Dedifferentiated amniotic fluid mesenchymal stem cell (primary cell): ENCODE measurements around the gene RASA3.
"Not testable (repeated sequence)": the region's sequence is repeated elsewhere in the genome, so short reads cannot be mapped to it uniquely, and the experiment has no call there.

ENCODE experiments used
- DNase-seq: peaks from one replicate; pipeline ENCODE4 v3.0.0-alpha.2; 2016; ENCODE audit errors: extremely low spot score

The RASA3 gene

DNA sequence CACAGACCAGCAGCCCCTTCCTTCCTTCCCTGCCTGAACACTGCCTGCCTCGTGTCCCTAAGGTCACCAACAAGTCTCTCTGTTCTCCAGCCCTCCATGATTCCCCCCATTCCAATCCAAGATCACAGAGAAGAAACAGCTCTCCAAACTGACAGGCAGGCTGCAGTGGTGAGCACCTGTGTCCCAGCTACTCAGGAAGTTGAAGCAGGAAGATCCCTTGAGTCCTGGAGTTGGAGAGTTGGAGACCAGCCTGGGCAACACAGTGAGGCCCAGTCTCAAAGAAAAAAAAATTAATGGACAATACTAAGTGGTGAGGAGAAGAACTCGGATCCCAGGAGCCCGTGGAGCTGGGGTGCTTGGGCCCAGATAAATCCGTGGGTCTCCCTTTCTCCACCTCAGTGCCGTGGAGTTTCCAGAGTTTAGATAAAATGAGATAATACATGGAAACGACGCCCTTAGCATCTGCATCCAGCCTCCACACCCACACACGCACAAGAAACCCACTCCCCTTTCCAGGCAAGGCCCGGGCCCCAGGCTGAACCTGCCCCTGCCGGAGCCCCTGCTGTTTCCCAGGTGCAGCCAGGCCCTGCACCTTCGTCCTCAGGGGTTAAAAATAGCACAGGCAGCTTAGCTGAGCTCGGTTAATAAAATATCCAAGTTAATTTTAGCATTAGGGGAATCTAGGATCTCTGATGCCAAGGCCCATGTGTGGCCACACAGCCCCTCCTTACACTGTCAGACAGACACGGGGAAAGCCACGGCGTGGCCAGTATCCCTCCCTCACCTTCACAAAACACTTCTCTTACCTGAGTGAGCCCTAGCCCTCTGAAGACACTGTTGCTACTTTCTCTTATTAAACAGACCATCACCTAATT, 4.7 kb downstream of the RASA3 start:
- DNase-seq, result no peak

DNA sequence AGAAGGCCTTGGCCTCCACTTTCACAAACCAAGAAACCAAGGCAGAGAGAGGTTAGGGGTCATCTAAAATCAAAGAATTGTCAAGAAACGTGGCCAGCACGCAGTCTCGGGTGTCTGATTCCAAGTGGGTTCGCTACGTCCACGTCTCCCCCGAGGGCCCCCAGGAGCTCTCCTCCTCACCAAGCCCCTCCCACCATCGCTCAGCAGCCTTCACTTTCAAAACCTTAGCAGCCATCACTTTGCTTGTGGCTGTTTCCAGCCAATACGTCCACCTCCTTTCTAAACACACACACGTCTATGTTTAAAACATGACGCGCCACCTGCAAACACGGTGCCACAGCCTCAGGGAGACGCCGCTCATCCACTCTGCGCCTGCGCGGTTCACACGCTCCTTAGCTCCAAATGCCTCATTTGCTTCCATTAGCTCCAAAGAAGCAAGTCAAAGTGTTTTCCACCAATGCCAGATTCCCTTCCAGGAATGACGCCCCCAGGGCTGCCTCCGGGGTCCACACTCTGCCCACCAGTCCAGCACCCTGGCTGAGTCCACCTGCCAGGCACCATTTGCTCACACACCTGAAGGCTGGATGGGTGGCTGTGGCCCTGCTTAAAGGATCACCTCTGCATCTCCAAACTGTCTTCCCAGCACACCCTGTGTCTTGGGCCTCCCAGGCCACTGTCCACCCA, 5.5 kb downstream of the RASA3 start:
- no peak for DNase-seq

- not testable (repeated sequence) for DNase-seq
These were observed 6.3 kb downstream of the RASA3 start for GRCh38 chr13:114126086-114126485.

DNA sequence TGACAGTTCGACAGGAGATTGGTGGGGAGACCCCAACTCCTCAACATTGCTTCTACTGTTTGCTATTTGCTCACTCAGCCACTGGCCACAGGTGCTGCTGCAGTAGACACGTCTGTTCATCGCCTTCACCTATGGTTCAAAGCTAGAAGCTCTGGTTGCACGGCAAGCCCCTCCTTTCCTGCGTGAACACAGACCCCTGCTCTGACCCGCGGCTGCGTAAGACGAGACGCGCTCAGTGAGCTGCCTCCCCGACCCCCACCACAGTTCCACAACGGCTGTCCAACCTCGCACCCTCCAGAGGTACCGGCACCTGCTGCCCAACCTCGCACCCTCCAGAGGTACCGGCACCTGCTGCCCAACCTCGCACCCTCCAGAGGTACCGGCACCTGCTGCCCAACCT, 6.8 kb downstream of the RASA3 start:
- no peak for DNase-seq

- DNase-seq, result no peak
These were observed 7.5 kb downstream of the RASA3 start for GRCh38 chr13:114124921-114125320.

DNA sequence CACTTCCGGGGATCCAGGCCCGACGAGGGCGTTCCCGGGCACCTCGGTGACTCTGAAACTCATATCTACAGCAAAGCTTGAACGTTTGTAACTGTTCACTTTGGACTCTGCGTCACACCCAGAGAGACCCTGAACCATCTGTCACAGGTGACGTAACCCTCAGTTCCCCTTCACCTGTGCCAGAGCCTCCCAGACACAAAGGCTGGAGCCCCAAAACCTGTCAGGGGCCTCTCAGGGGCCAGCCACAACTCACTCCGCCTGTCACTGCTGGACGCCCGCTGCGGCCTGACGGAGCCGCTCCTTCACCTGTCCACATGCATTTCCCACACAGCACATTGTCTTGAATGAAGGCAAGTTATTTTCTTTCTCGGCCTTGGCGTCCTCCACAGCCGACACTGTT, 8.0 kb downstream of the RASA3 start:
- DNase-seq, result no peak

DNA sequence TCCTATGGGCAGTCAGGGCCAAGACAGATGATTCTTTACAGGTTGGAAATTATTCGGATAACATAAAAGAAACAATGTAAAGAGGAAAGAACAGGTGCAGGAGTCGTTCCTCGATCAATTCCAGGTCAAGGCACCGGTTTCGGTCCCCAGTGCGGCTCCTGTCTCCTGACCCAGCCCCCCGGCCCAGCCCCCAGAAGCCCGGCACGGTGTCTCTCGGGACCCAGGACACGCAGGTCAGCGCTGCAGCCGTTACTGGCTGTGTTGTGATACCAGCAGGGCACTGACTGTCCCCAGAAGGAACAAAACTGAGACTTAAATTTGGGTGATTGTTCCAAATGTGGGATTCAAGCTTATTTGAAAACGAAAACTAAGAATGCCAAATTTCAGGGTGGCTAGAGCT, 8.5 kb downstream of the RASA3 start:
- no peak for DNase-seq

GRCh38 chr13:114123448-114123847, 9.0 kb downstream of the RASA3 start:
- DNase-seq, result no peak

GRCh38 chr13:114122591-114123211, 9.7 kb downstream of the RASA3 start:
- no peak for DNase-seq

DNA sequence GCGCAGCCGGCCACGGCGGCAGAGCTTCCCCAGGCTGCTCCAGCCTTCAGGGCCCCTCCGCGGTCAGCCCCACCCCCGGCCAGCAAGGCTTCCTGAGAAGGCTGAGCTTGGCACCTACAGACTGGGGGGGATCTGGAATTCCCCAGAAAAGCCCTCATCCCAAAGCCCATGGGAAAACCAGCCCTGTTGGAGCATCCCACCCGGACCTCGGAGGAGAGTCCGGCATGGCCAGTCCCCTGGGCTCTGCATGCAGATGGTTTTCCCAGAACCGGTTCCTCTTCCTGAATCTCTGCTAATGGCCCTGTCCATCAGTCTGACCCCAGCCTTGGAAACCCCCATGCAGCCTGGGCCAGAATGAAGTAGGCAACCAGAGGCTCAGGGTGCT, 10.3 kb downstream of the RASA3 start:
- DNase-seq, result no peak

DNA sequence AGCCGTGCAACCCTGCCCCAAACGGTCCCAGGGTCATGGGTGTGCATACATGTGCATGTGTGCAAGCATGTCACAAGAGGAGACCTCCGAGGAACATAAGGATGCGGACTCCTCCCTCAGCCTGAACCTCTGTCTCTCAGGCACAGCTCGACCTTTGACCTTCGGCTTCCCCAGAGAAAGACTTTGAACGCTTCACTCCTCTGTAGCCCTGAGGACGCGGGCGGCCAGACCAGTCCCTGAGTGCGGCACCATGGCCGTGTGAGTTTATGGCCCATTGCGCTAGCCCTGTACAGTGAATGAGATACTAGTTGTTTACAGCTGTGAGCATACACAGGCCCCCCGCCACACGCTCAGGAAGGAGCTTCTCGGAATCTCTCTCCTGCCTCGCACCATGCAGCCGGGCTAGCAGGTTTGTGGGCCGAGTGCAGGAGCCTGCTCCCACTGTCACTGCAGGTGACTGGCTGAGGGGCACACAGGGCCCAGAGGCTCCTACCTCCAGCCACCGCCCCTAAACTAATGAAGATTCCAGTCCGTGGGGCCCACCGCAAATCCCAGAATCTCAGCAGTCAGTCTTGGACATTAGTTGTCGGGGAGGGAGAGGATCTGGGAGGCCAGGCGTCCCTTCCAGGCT, 10.8 kb downstream of the RASA3 start:
- no peak for DNase-seq

- no peak for DNase-seq
These were observed 11.4 kb downstream of the RASA3 start for GRCh38 chr13:114121031-114121430.

DNA sequence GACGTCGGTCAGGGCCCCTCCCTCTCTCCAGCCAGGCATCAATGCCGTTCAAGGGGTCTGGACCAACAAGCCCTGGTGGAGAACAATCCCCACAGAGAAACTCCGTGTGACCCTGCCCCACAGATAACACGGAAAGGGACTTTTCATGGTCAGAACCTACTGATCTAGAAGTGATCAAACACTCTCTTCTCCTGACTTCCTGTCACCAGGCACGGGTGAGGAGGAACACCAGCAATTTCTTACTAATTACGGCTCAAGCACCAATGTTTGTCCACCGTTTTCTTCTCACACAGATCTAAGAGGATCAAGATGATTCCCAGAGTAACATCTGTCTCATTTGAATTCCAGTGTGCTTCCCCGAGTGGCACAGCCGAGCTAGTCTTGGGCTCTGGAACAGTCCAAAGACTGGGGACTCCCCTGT, 11.8 kb downstream of the RASA3 start:
- no peak for DNase-seq

GRCh38 chr13:114119196-114119595, 13.2 kb downstream of the RASA3 start:
- peak; percentile 89 for DNase-seq

DNA sequence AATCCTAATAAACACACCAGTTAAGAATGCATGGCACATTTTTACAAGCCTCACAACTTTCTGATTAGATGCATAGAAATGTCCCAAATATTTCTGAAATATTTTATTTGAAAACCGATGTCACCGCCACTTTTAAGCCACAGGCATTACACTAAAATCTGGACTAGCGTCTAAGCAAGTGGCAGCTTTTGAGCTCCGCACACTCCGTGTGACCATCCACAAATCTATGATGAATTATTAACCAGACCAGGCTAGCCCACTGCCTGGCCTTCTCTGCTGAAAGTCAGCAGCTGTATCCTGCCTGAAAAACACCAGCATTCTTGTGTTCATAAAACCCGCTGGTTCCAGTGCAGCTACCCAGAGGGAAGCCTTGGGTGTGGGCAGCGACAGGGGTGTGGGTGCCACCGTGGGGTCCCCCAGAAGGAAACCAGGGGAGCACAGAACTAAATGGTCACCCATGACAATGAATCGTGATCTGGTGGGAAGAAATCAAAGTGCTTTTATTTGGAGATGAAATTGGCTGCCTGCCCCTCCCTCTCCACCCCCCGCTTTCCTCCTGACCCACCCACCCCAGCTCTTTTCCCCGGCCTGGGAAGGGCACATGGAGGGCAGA, 13.8 kb downstream of the RASA3 start:
- no peak for DNase-seq

DNA sequence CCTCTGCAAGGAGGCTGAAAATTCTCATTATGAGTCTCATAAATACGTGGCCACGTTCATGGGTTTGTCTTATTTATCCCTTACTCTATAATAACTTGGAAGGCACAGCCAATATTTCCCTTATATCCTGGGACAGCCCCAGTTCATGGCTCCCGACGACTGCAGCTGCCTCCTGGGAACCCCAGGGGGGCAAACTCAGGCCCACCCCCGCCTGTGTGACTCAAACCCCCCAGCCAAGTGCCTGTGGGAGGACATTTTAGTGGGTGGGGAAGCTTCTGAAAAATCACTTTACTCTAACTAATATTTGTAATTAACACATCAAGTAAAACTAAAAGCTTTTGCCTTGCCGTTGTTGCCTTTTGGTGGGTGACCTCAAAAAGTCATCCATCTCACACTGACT, 14.3 kb downstream of the RASA3 start:
- DNase-seq, result no peak

GRCh38 chr13:114117341-114117874, 15.0 kb downstream of the RASA3 start:
- DNase-seq, result not testable (repeated sequence)

GRCh38 chr13:114116734-114117133, 15.7 kb downstream of the RASA3 start:
- no peak for DNase-seq

DNA sequence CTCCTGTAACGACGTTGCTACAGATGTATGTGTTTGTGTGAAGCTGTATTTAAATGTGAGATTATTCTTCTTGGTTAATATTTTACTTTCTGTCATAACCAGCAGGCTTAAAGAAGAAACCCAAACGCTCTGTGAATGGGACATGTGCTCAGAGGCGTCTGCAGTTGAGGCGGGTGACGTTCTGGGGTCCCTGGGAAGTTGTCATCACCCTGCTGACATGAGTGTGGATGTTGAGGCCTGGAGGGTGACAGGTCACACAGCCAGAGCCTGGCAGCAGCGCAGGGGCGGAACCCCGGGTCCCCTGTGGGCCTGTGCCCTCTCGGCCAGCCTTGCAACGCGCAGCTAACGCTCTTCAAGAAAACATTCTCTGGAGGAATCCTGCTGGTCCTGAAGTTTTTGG, 16.6 kb downstream of the RASA3 start:
- DNase-seq, result no peak

- DNase-seq, result no peak
These were observed 17.2 kb downstream of the RASA3 start for GRCh38 chr13:114115191-114115671.

DNA sequence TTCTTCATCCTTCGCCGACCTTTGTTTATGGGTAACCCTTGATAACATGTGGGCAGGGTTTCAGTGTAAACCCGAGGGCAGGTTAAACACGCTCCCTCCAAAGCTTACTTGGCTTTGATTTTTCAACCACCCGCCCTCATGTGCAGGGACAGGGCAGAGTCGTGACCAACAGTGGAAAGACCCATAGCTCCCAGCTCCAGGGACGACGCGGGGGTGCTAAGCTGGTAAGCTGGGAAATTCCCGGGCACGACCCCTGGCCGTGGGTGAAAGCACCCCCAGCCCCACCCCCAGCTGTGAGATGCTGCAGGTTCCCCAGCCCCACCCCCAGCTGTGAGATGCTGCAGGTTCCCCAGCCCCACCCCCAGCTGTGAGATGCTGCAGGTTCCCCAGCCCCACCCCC, 17.8 kb downstream of the RASA3 start:
- DNase-seq, result not testable (repeated sequence)
